Measurements from ENCODE around the gene CYP4F12. TPM values are rescaled to one million over a fixed set of nuclear protein-coding genes. Genes with fewer than 3 reads are reported as not detected.

Gene CYP4F12
- total RNA-seq, 2 donors from 2014 or later: 0.16 TPM; not detected in 1

DNA sequence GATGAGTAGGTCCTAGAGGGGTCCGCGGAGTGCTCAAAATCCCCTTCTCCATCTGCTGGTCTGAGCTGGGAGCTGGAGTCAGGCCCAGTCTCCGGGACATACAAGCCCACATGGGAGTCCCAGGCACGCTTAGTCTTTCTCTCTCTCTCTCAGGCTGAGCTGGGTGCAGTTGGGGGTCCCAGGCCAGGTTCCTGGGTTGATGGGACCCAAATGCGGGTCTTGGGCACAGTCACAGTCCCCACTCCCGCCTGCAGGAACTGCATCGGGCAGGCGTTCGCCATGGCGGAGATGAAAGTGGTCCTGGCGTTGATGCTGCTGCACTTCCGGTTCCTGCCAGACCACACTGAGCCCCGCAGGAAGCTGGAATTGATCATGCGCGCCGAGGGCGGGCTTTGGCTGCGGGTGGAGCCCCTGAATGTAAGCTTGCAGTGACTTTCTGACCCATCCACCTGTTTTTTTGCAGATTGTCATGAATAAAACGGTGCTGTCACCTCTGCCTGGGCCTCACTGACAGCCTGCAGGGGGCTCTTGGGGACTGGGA lies 23.8 kb downstream of the CYP4F12 start:
- DNase-seq: no peak
- no peak for ATAC-seq (replicated peaks in 1 of 2)
- no peak overlapping the region for H3K4me3 Mint-ChIP-seq
- peaks cover 18% of the 10 kb centered on the region for H3K27me3 Mint-ChIP-seq (ENCODE audit: low read depth)
- H3K9me3 Mint-ChIP-seq: peaks cover 0 to 1% of the 10 kb centered on the region in 2 donors
- H3K4me1 Mint-ChIP-seq (ENCODE audit: low read depth): no peaks in the 10 kb centered on the region
- H3K36me3 Mint-ChIP-seq (ENCODE audit: insufficient read depth in 2 of 2): no peaks in the 10 kb centered on the region
- H3K27ac Mint-ChIP-seq: no peak overlapping the region

- Mint-ChIP-seq H3K4me3 (no peak overlapping the region), H3K27ac (no peak overlapping the region), H3K9me3 (peaks cover 0 to 3% of the 10 kb centered on the region in 2 donors), H3K4me1 (ENCODE audit: low read depth) (no peaks in the 10 kb centered on the region), H3K27me3 (ENCODE audit: low read depth) (peaks cover 34% of the 10 kb centered on the region), H3K36me3 (ENCODE audit: insufficient read depth in 2 of 2) (peaks cover under 1 to 2% of the 10 kb centered on the region in 2 donors)
- no peak for ATAC-seq (replicated peaks in 1 of 2)
- no peak for DNase-seq
Measured at GRCh38 chr19:15701757-15702533, 29.1 kb downstream of the CYP4F12 start.

DNA sequence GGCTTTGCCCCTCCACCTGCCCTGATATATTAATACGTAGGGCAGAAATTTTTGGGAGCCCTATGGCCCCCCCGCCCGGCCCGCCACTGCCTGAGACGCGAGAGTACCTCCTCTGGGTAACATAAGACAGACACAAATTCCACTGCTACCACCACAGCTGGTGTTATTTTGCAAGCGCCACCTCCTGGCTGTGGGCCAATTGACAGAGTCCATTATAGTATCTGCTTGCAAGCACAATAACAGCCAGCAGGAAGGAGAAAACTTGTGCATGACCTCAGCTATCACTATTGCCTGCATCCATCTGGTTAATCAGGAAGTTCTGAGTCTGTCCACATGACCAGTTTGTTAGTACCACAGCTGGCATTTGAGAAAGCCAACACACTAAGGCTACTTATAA lies 29.6 kb downstream of the CYP4F12 start:
- no peak overlapping the region for H3K27ac Mint-ChIP-seq
- ATAC-seq (replicated peaks in 1 of 2) (no peak), DNase-seq (peak; percentile 8 to 9)
- H3K36me3 Mint-ChIP-seq (ENCODE audit: insufficient read depth in 2 of 2): peaks cover 1 to 2% of the 10 kb centered on the region in 2 donors
- no peak overlapping the region for H3K4me3 Mint-ChIP-seq
- H3K9me3 Mint-ChIP-seq: peaks cover 0 to 3% of the 10 kb centered on the region in 2 donors
- peaks cover 32% of the 10 kb centered on the region for H3K27me3 Mint-ChIP-seq (ENCODE audit: low read depth)
- H3K4me1 Mint-ChIP-seq (ENCODE audit: low read depth): no peaks in the 10 kb centered on the region

DNA sequence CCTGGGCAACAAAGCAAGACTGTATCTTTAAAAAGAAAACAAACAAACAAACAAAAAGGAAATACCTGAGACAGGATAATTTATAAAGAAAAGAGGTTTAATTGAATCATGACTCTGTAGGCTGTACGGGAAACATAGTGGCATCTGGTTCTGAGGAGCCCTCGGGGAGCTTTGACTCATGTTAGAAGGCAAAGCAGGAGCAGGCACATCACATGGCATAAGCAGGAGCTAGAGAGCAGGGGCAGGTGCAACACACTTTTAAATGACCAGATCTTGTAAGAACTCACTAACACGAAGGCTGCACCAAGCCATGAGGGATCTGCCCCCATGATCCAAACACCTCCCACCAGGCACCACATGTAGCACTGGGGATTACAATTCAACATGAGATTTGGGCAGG lies 41.8 kb downstream of the CYP4F12 start:
- ATAC-seq (replicated peaks in 1 of 2) (no peak), DNase-seq (no peak)
- H3K27me3 Mint-ChIP-seq (ENCODE audit: low read depth): peaks cover 24% of the 10 kb centered on the region
- no peaks in the 10 kb centered on the region for H3K9me3 Mint-ChIP-seq
- no peak overlapping the region for H3K4me3 Mint-ChIP-seq
- H3K27ac Mint-ChIP-seq: no peak overlapping the region
- H3K36me3 Mint-ChIP-seq (ENCODE audit: insufficient read depth in 2 of 2): no peaks in the 10 kb centered on the region
- H3K4me1 Mint-ChIP-seq (ENCODE audit: low read depth): no peaks in the 10 kb centered on the region

- DNase-seq (no peak), ATAC-seq (replicated peaks in 1 of 2) (no peak)
- no peak overlapping the region for H3K4me3 Mint-ChIP-seq
- H3K36me3 Mint-ChIP-seq (ENCODE audit: insufficient read depth in 2 of 2): no peaks in the 10 kb centered on the region
- no peak overlapping the region for H3K27ac Mint-ChIP-seq
- peaks cover 17% of the 10 kb centered on the region for H3K27me3 Mint-ChIP-seq (ENCODE audit: low read depth)
- H3K9me3 Mint-ChIP-seq: no peaks in the 10 kb centered on the region
- no peaks in the 10 kb centered on the region for H3K4me1 Mint-ChIP-seq (ENCODE audit: low read depth)
Measured at GRCh38 chr19:15715642-15716041, 42.8 kb downstream of the CYP4F12 start.

GRCh38 chr19:15717809-15718208 lies 44.9 kb downstream of the CYP4F12 start:
- Mint-ChIP-seq H3K4me3 (no peak overlapping the region), H3K4me1 (ENCODE audit: low read depth) (no peaks in the 10 kb centered on the region), H3K9me3 (no peaks in the 10 kb centered on the region), H3K36me3 (ENCODE audit: insufficient read depth in 2 of 2) (no peaks in the 10 kb centered on the region), H3K27me3 (ENCODE audit: low read depth) (peaks cover 29% of the 10 kb centered on the region), H3K27ac (no peak overlapping the region)
- ATAC-seq (replicated peaks in 1 of 2): no peak
- DNase-seq: no peak

DNA sequence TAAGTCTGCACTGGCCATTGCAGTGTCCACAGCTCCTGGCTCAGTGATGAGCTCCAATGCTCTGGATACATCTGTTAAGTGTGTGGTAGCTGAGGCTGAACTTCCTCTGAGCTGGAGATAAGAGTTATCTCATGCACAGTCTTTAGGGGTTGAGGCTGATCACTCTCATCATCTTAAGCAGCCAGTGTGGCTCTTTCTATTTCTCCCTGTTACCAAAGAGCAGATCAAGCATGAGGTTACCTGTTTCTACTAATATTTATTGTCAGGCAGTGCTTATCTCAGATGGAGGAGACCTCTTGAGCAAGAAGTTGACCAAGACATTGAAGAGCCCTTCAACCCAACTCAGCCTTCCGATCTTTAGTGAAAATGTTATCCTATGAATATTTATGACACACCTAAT lies 48.4 kb downstream of the CYP4F12 start:
- Mint-ChIP-seq H3K9me3 (no peaks in the 10 kb centered on the region), H3K27ac (no peak overlapping the region), H3K4me1 (ENCODE audit: low read depth) (no peaks in the 10 kb centered on the region), H3K4me3 (no peak overlapping the region), H3K27me3 (ENCODE audit: low read depth) (peaks cover 31% of the 10 kb centered on the region), H3K36me3 (ENCODE audit: insufficient read depth in 2 of 2) (no peaks in the 10 kb centered on the region)
- no peak for ATAC-seq (replicated peaks in 1 of 2)
- no peak for DNase-seq

DNA sequence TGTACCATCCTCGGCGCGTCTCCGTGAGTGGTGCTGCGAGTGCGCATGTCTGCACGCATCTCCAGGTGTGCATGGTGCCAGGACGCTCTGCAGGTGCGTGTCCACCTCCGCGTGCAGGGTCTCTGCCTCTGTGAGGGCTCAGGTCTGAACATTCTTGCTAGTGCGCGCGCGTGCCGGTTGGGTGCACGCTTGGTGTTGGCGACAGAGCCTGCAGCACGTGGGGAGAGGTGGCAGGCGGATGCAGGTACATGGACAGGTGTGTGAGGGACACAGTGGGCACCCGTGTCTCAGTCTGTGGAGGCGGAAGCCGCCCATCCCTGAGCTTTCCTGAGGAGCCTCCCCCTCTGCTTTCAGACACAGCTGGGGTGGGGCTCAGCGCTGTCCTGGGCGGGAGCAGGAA lies 50.1 kb downstream of the CYP4F12 start:
- peaks cover 37% of the 10 kb centered on the region for H3K27me3 Mint-ChIP-seq (ENCODE audit: low read depth)
- no peaks in the 10 kb centered on the region for H3K4me1 Mint-ChIP-seq (ENCODE audit: low read depth)
- no peak overlapping the region for H3K4me3 Mint-ChIP-seq
- DNase-seq (no peak), ATAC-seq (replicated peaks in 1 of 2) (no peak)
- no peaks in the 10 kb centered on the region for H3K9me3 Mint-ChIP-seq
- H3K36me3 Mint-ChIP-seq (ENCODE audit: insufficient read depth in 2 of 2): no peaks in the 10 kb centered on the region
- H3K27ac Mint-ChIP-seq: no peak overlapping the region

GRCh38 chr19:15727724-15728123 lies 54.8 kb downstream of the CYP4F12 start, which contains the start of gene OR10H2:
TSS of gene OR10H2 (plus strand) at chr19:15728024. CDS start at chr19:15728044, 20 bp downstream.
- Mint-ChIP-seq H3K36me3 (ENCODE audit: insufficient read depth in 2 of 2) (no peaks in the 10 kb centered on the region), H3K4me1 (ENCODE audit: low read depth) (no peaks in the 10 kb centered on the region), H3K9me3 (no peaks in the 10 kb centered on the region), H3K4me3 (no peak within 1 kb of the TSS), H3K27ac (no peak within 1 kb of the TSS), H3K27me3 (ENCODE audit: low read depth) (peaks cover 26% of the 10 kb centered on the region)
- DNase-seq (no peak), ATAC-seq (replicated peaks in 1 of 2) (no peak)

DNA sequence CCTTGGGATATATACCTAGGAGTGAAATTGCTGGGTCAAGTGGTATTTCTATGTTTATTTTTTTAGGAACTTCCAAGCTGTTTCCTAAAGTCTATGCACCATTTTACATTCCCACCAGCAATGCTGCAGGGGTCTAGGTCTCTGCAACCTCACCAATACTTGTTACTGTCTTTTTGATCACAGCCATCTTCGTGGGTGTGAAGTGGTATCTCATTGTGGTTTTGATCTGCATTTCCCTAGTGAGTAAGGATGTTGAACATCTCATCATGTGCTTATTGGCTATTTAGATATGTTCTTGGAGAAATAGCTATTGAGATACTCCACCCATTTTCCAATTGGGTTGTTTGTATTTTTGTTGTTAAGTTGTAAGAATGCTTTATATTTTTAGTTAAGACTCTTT lies 57.7 kb downstream of the CYP4F12 start:
- no peak overlapping the region for H3K4me3 Mint-ChIP-seq
- no peaks in the 10 kb centered on the region for H3K36me3 Mint-ChIP-seq (ENCODE audit: insufficient read depth in 2 of 2)
- DNase-seq (no peak), ATAC-seq (replicated peaks in 1 of 2) (no peak)
- no peaks in the 10 kb centered on the region for H3K4me1 Mint-ChIP-seq (ENCODE audit: low read depth)
- H3K9me3 Mint-ChIP-seq: no peaks in the 10 kb centered on the region
- H3K27me3 Mint-ChIP-seq (ENCODE audit: low read depth): peaks cover 19% of the 10 kb centered on the region
- no peak overlapping the region for H3K27ac Mint-ChIP-seq

DNA sequence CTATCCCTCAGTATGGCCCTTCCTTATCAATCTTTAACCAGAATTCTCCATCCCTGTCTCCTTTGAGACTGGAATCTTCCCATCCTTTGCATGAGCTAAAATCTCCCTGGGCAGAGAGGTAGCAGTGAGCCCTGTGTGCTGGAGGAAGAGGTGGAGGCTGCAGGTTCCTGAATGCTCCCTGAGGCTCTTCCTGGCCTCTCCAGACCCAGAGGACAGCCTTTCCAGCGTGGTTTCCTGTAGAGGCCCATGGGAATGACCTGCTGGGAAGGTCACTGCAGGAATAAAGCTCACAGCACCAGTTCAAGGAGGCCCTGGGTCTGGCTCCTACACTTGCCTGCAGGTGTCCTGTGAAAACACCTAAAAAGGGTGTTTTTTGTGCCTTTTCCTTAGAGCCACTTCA lies 59.5 kb downstream of the CYP4F12 start:
- Mint-ChIP-seq H3K9me3 (no peaks in the 10 kb centered on the region), H3K27me3 (ENCODE audit: low read depth) (peaks cover 10% of the 10 kb centered on the region), H3K36me3 (ENCODE audit: insufficient read depth in 2 of 2) (no peaks in the 10 kb centered on the region), H3K27ac (no peak overlapping the region), H3K4me3 (no peak overlapping the region), H3K4me1 (ENCODE audit: low read depth) (no peaks in the 10 kb centered on the region)
- no peak for DNase-seq
- ATAC-seq (replicated peaks in 1 of 2): no peak

DNA sequence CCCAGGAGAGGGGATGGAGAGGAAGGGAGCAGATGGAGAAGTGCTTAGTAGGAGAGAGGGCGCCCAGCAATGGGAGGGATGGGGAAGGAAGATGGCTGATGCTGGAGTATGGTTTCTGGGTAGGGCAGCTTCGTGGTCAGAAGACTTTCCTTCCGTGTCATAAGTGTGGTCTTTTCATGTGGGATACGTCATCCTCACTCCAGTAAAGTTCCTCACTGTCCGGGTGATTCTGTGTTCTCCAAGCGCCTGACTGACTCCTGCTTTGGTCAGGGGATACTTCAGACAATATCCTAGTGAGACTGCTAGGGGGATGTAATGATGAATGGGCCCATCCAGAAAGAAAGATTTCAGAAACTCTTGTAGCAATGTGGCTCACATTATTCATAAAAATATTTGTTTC lies 61.0 kb downstream of the CYP4F12 start:
- H3K36me3 Mint-ChIP-seq (ENCODE audit: insufficient read depth in 2 of 2): no peaks in the 10 kb centered on the region
- no peak overlapping the region for H3K27ac Mint-ChIP-seq
- no peak for DNase-seq
- H3K4me3 Mint-ChIP-seq: no peak overlapping the region
- H3K9me3 Mint-ChIP-seq: no peaks in the 10 kb centered on the region
- no peak for ATAC-seq (replicated peaks in 1 of 2)
- H3K4me1 Mint-ChIP-seq (ENCODE audit: low read depth): no peaks in the 10 kb centered on the region
- H3K27me3 Mint-ChIP-seq (ENCODE audit: low read depth): peaks cover 1% of the 10 kb centered on the region

- Mint-ChIP-seq H3K27ac (no peak within 1 kb of the TSS), H3K4me1 (ENCODE audit: low read depth) (no peaks in the 10 kb centered on the region), H3K9me3 (peaks cover 4 to 9% of the 10 kb centered on the region in 2 donors), H3K4me3 (no peak within 1 kb of the TSS), H3K27me3 (ENCODE audit: low read depth) (peaks cover 12% of the 10 kb centered on the region), H3K36me3 (ENCODE audit: insufficient read depth in 2 of 2) (peaks cover 9 to 10% of the 10 kb centered on the region in 2 donors)
- no peak for ATAC-seq (replicated peaks in 1 of 2)
- no peak for DNase-seq
Measured at GRCh38 chr19:15737722-15738121, 64.8 kb downstream of the CYP4F12 start, which contains the start of gene OR10H3. TSS of gene OR10H3 (plus strand) at chr19:15737985. CDS start at chr19:15741393, 3,408 bp downstream.

All from activated T-cell treated with anti-CD3 and anti-CD28 coated beads, Interleukin-2, amount 50 U/mL, for 72 hours (primary cell).